IPS DF 6.9 (cell line): ENCODE data around the gene SMIM20.
A peak's percentile ranks its signal among the peaks of the same experiment; 100 is the strongest.

ENCODE experiments used
- DNase-seq: peaks from one replicate; pipeline ENCODE4 v3.0.0-alpha.2; 2013; ENCODE audit warnings: low read depth, low spot score
- H3K27ac ChIP-seq: one replicate; pipeline ENCODE4 v1.5.1; 2013; ENCODE audit warnings: low read length, control low read depth
- H3K27me3 ChIP-seq: 2 replicates; pipeline ENCODE4 v1.6.1; 2013; ENCODE audit warnings: mild to moderate bottlenecking, low read length; ENCODE audit not compliant: control insufficient read depth, insufficient read depth
- H3K36me3 ChIP-seq: 2 replicates; pipeline ENCODE4 v1.6.1; 2013; ENCODE audit warnings: low read length; ENCODE audit not compliant: control insufficient read depth, insufficient read depth
- H3K4me1 ChIP-seq: 2 replicates; pipeline ENCODE4 v1.6.1; 2013; ENCODE audit warnings: low read length; ENCODE audit not compliant: control insufficient read depth, insufficient read depth
- H3K4me3 ChIP-seq: 2 replicates; pipeline ENCODE4 v1.5.1; 2013; ENCODE audit warnings: mild to moderate bottlenecking, low read length
- H3K9me3 ChIP-seq: 2 replicates; pipeline ENCODE4 v1.6.1; 2013; ENCODE audit warnings: low read length, inconsistent platforms; ENCODE audit not compliant: control insufficient read depth, insufficient read depth
- WGBS: extraction: QIAGEN DNeasy Blood & Tissue Kit; methylation state at CpG from one replicate; pipeline ENCODE4 v1.1.7; 2013; ENCODE audit warnings: mixed read lengths, missing lambda C conversion rate; ENCODE audit not compliant: insufficient read length, insufficient coverage; 5-methylcytosine and 5-hydroxymethylcytosine counted together

SMIM20 gene

GRCh38 chr4:25941457-25942221 is 27.6 kb downstream of the SMIM20 start:
- Histone ChIP-seq H3K27me3 (no peaks in the 10 kb centered on the region), H3K36me3 (no peaks in the 10 kb centered on the region), H3K9me3 (no peaks in the 10 kb centered on the region), H3K27ac (no peak overlapping the region), H3K4me3 (no peak overlapping the region), H3K4me1 (no peaks in the 10 kb centered on the region)
- DNase-seq = no peak
- no CpG with 5 or more reads among the region's 3 CpGs for WGBS

GRCh38 chr4:25943312-25943711 is 29.3 kb downstream of the SMIM20 start:
- Histone ChIP-seq H3K36me3 (no peaks in the 10 kb centered on the region), H3K27ac (no peak overlapping the region), H3K27me3 (no peaks in the 10 kb centered on the region), H3K9me3 (no peaks in the 10 kb centered on the region), H3K4me1 (no peaks in the 10 kb centered on the region), H3K4me3 (no peak overlapping the region)
- DNase-seq = no peak

DNA sequence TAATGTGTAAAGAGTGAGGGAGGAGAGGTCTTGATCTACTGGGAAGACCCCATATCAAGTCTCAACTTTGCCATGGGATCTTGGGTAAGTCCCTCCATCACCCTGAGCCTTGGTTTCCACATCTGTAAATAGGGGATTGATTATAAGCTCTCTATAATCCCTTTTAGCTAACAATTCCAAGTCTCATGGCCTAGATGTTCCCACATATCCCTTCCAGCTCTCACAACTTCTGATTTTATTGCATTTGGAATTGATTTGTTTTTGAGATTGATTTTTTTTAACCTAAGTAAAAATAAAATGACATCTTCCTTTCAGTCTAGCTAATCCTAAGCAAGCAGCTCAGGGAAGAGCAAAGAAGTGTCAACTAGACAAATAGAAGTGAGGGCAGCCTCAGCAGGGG is 29.8 kb downstream of the SMIM20 start:
- no peak overlapping the region for H3K4me3 ChIP-seq
- no peak for DNase-seq
- no peaks in the 10 kb centered on the region for H3K9me3 ChIP-seq
- H3K36me3 ChIP-seq = no peaks in the 10 kb centered on the region
- H3K4me1 ChIP-seq = no peaks in the 10 kb centered on the region
- no peaks in the 10 kb centered on the region for H3K27me3 ChIP-seq
- no peak overlapping the region for H3K27ac ChIP-seq

- Histone ChIP-seq H3K36me3 (no peaks in the 10 kb centered on the region), H3K4me3 (no peak overlapping the region), H3K27ac (no peak overlapping the region), H3K4me1 (peaks cover 5% of the 10 kb centered on the region), H3K27me3 (no peaks in the 10 kb centered on the region), H3K9me3 (no peaks in the 10 kb centered on the region)
- no CpG with 5 or more reads among the region's 1 CpG for WGBS
- DNase-seq = no peak
Observed at GRCh38 chr4:25948051-25948450, 34.0 kb downstream of the SMIM20 start.

DNA sequence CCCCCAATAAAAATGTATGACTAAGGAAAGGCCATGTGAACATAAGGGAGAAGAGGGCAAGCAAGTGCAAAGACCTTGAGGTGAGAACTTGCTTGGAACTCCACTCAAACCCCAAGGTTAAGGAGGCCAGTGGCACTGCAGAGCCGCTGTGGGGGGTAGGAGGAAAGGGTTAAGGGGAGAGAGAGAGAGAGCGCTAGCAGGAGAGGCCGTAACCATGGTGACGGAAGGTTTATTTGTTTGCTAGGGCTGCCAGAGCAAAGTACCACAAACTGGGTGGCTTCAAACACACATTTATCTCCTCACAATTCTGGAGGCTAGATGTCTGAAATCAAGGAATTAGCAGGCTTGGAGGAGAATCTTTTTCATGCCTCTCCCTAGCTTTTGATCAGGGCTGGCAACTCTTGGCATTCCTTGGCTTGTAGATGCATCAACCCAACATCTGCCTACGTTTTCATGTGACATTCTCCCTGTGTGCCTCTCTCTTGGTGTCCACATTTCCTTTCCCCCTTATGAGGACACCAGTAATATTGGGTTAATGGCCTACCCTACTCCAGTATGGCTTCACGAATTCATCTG is 35.2 kb downstream of the SMIM20 start:
- H3K9me3 ChIP-seq = no peaks in the 10 kb centered on the region
- no peak overlapping the region for H3K27ac ChIP-seq
- no peaks in the 10 kb centered on the region for H3K27me3 ChIP-seq
- peaks cover 6% of the 10 kb centered on the region for H3K4me1 ChIP-seq
- WGBS = no CpG with 5 or more reads among the region's 6 CpGs
- DNase-seq = peak; percentile 63
- no peak overlapping the region for H3K4me3 ChIP-seq
- H3K36me3 ChIP-seq = no peaks in the 10 kb centered on the region

DNA sequence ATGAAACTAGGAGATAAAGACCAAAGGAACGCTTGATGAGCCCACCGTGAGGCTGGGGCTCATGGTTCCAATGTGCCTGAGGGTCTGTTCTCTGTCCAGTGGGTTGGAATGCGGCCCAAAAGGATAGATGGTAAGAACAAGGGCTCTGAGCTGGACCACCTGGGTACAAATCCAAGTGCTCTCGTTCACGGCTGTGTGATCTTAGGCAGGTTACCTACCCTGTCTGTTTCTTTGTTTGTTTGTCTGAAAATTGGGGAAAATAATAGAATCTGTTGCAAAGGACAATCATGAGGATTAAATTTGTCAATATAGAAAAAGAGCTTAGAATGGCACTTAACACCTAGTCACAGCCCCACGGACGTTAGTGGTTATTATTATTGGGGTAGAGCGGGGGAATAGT is 36.0 kb downstream of the SMIM20 start:
- H3K27me3 ChIP-seq = no peaks in the 10 kb centered on the region
- H3K9me3 ChIP-seq = no peaks in the 10 kb centered on the region
- H3K27ac ChIP-seq = no peak overlapping the region
- DNase-seq = no peak
- no peaks in the 10 kb centered on the region for H3K36me3 ChIP-seq
- H3K4me1 ChIP-seq = peaks cover 6% of the 10 kb centered on the region
- no CpG with 5 or more reads among the region's 8 CpGs for WGBS
- H3K4me3 ChIP-seq = no peak overlapping the region

DNA sequence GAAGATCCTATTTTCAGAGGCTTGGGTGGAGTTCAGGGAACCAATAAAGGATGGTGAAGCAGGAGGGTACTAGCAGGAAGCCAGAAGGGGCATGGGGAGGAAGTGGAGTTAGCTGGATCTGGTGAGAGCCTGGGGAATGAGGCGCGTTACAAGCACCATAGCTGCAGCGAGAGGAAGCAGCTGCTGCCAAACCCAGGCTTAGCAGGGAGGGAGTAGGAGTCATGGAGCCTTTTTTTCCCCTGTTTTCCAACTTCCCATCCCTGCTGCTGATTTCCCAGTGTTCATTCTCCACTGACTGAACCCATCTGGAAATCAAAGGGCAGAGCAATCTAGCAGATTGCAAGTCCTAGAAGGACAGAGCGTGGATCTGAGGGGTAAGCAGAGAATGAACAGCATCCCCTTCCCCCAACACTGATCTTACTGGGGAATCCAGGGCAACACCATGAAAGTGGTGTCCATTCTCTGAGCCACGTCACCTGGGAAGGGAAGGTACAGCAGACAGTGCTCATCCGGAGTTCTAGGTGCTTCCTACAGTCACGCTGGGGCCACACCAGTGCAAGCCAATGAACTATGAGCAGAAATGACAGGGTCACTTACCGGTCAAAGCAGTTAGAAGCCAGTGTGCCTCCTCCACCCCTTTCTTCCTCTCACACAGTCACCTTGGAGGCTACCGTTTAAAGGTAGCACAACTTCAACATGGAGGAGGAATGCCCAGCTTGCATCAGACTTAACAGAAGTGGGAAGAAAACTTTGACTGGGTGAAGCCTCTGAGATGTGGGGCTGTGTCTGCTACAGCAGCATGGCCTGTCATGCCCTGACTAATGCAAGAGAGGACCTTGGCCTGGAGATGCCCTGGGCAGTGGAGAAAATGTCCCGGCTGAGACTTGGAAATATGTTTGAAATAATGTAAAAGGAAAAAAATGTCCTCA is 36.7 kb downstream of the SMIM20 start:
- no peak for DNase-seq
- WGBS = no CpG with 5 or more reads among the region's 10 CpGs

DNA sequence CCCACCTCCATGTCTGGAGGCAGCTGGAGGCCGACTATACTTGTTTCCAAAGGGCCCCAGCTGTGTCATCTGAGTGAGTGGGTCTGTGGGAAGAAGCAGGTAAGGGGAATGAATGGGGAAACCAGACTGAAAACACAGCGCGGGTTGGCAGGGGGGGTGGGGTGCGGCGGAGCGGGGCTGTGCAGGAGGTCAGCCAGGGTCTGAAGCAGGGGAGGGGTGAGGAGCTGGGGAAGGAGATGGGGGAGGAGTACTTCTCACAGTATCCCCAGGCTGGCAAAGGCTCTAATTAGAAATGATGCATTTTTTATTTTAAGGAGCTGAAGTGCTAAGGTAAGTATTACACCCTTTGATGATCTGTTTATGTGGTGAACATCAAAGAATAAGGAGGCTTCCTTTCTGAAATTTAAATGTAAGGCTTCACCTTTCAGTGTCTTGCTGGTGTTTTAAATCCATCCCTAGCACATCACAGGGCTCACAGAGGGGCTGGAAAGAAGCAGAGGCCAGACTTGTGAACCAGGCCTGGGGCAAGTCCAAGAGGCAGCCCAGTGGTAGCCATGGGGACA is 37.5 kb downstream of the SMIM20 start:
- Histone ChIP-seq H3K27ac (no peak overlapping the region), H3K4me1 (peaks cover 11% of the 10 kb centered on the region), H3K27me3 (no peaks in the 10 kb centered on the region), H3K36me3 (no peaks in the 10 kb centered on the region), H3K9me3 (no peaks in the 10 kb centered on the region), H3K4me3 (no peak overlapping the region)
- DNase-seq = no peak
- WGBS = no CpG with 5 or more reads among the region's 6 CpGs

More for the DNA sequence above, 36.7 kb downstream of the SMIM20 start:
- Histone ChIP-seq H3K27ac (no peak overlapping the region), H3K9me3 (no peaks in the 10 kb centered on the region), H3K27me3 (no peaks in the 10 kb centered on the region), H3K4me3 (no peak overlapping the region), H3K36me3 (no peaks in the 10 kb centered on the region), H3K4me1 (peaks cover 6% of the 10 kb centered on the region)

GRCh38 chr4:25953740-25954139 is 39.7 kb downstream of the SMIM20 start:
- Histone ChIP-seq H3K4me3 (no peak overlapping the region), H3K36me3 (no peaks in the 10 kb centered on the region), H3K27me3 (no peaks in the 10 kb centered on the region), H3K4me1 (peaks cover 11% of the 10 kb centered on the region), H3K9me3 (no peaks in the 10 kb centered on the region), H3K27ac (no peak overlapping the region)
- DNase-seq = no peak
- WGBS = no CpG with 5 or more reads among the region's 5 CpGs

GRCh38 chr4:25954293-25954904 is 40.4 kb downstream of the SMIM20 start:
- no CpG with 5 or more reads among the region's 14 CpGs for WGBS
- Histone ChIP-seq H3K4me3 (no peak overlapping the region), H3K4me1 (peaks cover 9% of the 10 kb centered on the region), H3K36me3 (no peaks in the 10 kb centered on the region), H3K9me3 (no peaks in the 10 kb centered on the region), H3K27ac (no peak overlapping the region), H3K27me3 (no peaks in the 10 kb centered on the region)
- no peak for DNase-seq
